Panc1 (cell line): ENCODE data around the gene DOCK1. TPM values are rescaled to one million over a fixed set of nuclear protein-coding genes. Genes with fewer than 3 reads are reported as not detected.

ENCODE experiments used
- ATAC-seq: fragments of 200-7000 bp; cut with Tn5 transposase; 2 replicates; pipeline ENCODE4 v1.9.1; 2020; ENCODE audit warnings: mild to moderate bottlenecking, moderate library complexity
- BruUV-seq: library from RNA; stranded (reverse); fragments of 400-500 nt; replicated peaks from 2 replicates; lab custom pipeline; 2021; lab: Mats Ljungman, UMichigan
- CTCF ChIA-PET: fragments of 300-600 bp; sonication (Branson Sonifier 250); formaldehyde crosslinking; loops from one replicate; lab custom pipeline; 2022; ENCODE audit warnings: antibody characterized with exemption; lab: Charles Lee
- POLR2A ChIA-PET: fragments of 300-600 bp; sonication (Branson Sonifier 250); formaldehyde crosslinking; loops from one replicate; lab custom pipeline; 2022; ENCODE audit warnings: antibody characterized with exemption; lab: Charles Lee
- DNase-seq: peaks from one replicate; pipeline ENCODE4 v3.0.0-alpha.2; 2010; ENCODE audit warnings: low read depth, low spot score
- H3K27ac ChIP-seq: 2 replicates; pipeline ENCODE4 v1.5.1; 2011; ENCODE audit warnings: mild to moderate bottlenecking, low read length, inconsistent platforms
- H3K27me3 ChIP-seq: fragments of 200-500 bp; sonication (Bioruptor generic); 2 replicates; pipeline ENCODE4 v1.6.0; 2014; ENCODE audit warnings: low read length, inconsistent platforms; ENCODE audit not compliant: control insufficient read depth, insufficient read depth
- H3K36me3 ChIP-seq: fragments of 200-500 bp; sonication (Bioruptor generic); 2 replicates; pipeline ENCODE4 v1.5.1; 2014; ENCODE audit warnings: inconsistent platforms, mild to moderate bottlenecking, low read length, moderate library complexity; ENCODE audit not compliant: control insufficient read depth, insufficient read depth
- H3K4me1 ChIP-seq: 2 replicates; pipeline ENCODE4 v1.5.1; 2011; ENCODE audit warnings: inconsistent platforms, mild to moderate bottlenecking, low read length, moderate library complexity; ENCODE audit not compliant: control insufficient read depth, insufficient read depth
- H3K4me3 ChIP-seq, 2 experiments: 2 replicates each; pipeline ENCODE4 v1.5.1; 2011 to 2012; ENCODE audit warnings: low read depth in 2 of 2, low read length in 2 of 2, mild to moderate bottlenecking in 2 of 2, inconsistent platforms in 1 of 2, moderate library complexity in 1 of 2
- H3K9me3 ChIP-seq: fragments of 200-500 bp; sonication (Bioruptor generic); 2 replicates; pipeline ENCODE4 v1.5.1; 2014; ENCODE audit warnings: low read depth, mild to moderate bottlenecking, inconsistent platforms, low read length, moderate library complexity; ENCODE audit not compliant: control insufficient read depth, insufficient read depth
- CTCF ChIP-seq: fragments of 450-650 bp; IDR thresholded peaks from 2 replicates; pipeline ENCODE4 v1.5.1; 2017; ENCODE audit warnings: mild to moderate bottlenecking
- POLR2AphosphoS5 ChIP-seq: IDR thresholded peaks from 2 replicates; pipeline ENCODE4 v1.6.1; 2012; ENCODE audit warnings: mild to moderate bottlenecking, low read depth, low read length, moderate library complexity
- REST ChIP-seq, 2 experiments: IDR thresholded peaks; 2 replicates each; pipeline ENCODE4 v1.6.1; 2011 to 2012; ENCODE audit warnings: low read depth in 2 of 2, control low read depth in 1 of 2, low read length in 1 of 2, mild to moderate bottlenecking in 1 of 2, moderate library complexity in 1 of 2; ENCODE audit not compliant: insufficient read depth in 1 of 2
- SIN3A ChIP-seq: IDR thresholded peaks from 2 replicates; pipeline ENCODE4 v1.6.1; 2012; ENCODE audit warnings: low read depth, mild to moderate bottlenecking, low read length, moderate library complexity, borderline replicate concordance; ENCODE audit not compliant: insufficient read depth
- TCF7L2 ChIP-seq: IDR thresholded peaks from 2 replicates; pipeline ENCODE4 v1.6.1; 2011; ENCODE audit warnings: mild to moderate bottlenecking, low read depth, low read length, inconsistent platforms
- in situ Hi-C: cut with HindIII; loops from 2 replicates; pipeline ENCODE4 v1.10.0; 2016; ENCODE audit warnings: low sequenced_read_pairs, low pct_unique_long_range_greater_than_20kb
- intact Hi-C: fragments of 100-400 bp; cut with micrococcal nuclease; formaldehyde crosslinking; loops from one replicate; pipeline ENCODE4 v1.10.0; 2022; ENCODE audit not compliant: unreplicated experiment
- total RNA-seq: library from RNA; stranded (reverse); gene quantifications from one replicate; pipeline ENCODE4 v1.2.1, GENCODE V29; 2021; ENCODE audit not compliant: unreplicated experiment

Gene DOCK1
- total RNA-seq, 1 experiment from 2014 or later = 67.6 TPM

GRCh38 chr10:126940670-126941310, 35.6 kb downstream of the DOCK1 start:
- ATAC-seq (no peak), DNase-seq (no peak)
- in situ Hi-C loops (no loop called here), intact Hi-C loops (no loop called here)
- TF ChIP-seq REST (IDR thresholded peaks at IDR 0.05; ENCODE audit: insufficient read depth in 1 of 2, low read depth in 2 of 2, low read length in 1 of 2) (no peak), CTCF (no peak), POLR2AphosphoS5 (no peak), SIN3A (no peak), TCF7L2 (no peak)
- no TSS peak for BruUV-seq
- Histone ChIP-seq H3K36me3 (no peaks in the 10 kb centered on the region), H3K4me3 (no peak overlapping the region), H3K4me1 (no peaks in the 10 kb centered on the region), H3K9me3 (no peaks in the 10 kb centered on the region; the same call in 1 of the 2 replicates), H3K27ac (no peak overlapping the region), H3K27me3 (no peaks in the 10 kb centered on the region)
- ChIA-PET CTCF (no interaction called here), POLR2A (no interaction called here)

GRCh38 chr10:126944191-126944590, 39.0 kb downstream of the DOCK1 start:
- H3K4me3 ChIP-seq = no peak overlapping the region

More at GRCh38 chr10:126944191-126944590, 39.0 kb downstream of the DOCK1 start:
- no peak for DNase-seq
- ChIA-PET CTCF (no interaction called here), POLR2A (no interaction called here)
- Histone ChIP-seq H3K27me3 (no peaks in the 10 kb centered on the region), H3K27ac (no peak overlapping the region), H3K36me3 (no peaks in the 10 kb centered on the region), H3K9me3 (no peaks in the 10 kb centered on the region; the same call in 1 of the 2 replicates), H3K4me1 (no peaks in the 10 kb centered on the region)
- in situ Hi-C loops = no loop called here
- no peak for ATAC-seq
- no peak for TF ChIP-seq CTCF
- TF ChIP-seq POLR2AphosphoS5 = no peak
- no peak for TF ChIP-seq TCF7L2
- TF ChIP-seq REST (IDR thresholded peaks at IDR 0.05; ENCODE audit: insufficient read depth in 1 of 2, low read depth in 2 of 2, low read length in 1 of 2) = no peak
- no peak for TF ChIP-seq SIN3A
- intact Hi-C loops = no loop called here
- BruUV-seq = no TSS peak
